GM12864 (cell line): ENCODE data around the gene SLC13A3.

Experiments used
- DNase-seq: peaks from one replicate; pipeline ENCODE4 v3.0.0-alpha.2; 2011; ENCODE audit warnings: low read depth
- H3K4me3 ChIP-seq: 2 replicates; pipeline ENCODE4 v1.5.1; 2011; ENCODE audit warnings: mild to moderate bottlenecking, low read depth, low read length, control low read depth
- CTCF ChIP-seq: IDR thresholded peaks from 2 replicates; pipeline ENCODE4 v1.5.1; 2011; ENCODE audit warnings: low read depth, mild to moderate bottlenecking, moderate library complexity, low read length, control low read depth, inconsistent platforms; ENCODE audit errors: missing control alignments

Gene SLC13A3

GRCh38 chr20:46652699-46653098 lies 1.4 kb upstream of the SLC13A3 start:
- no peak for TF ChIP-seq CTCF
- DNase-seq: no peak

GRCh38 chr20:46650575-46651090 lies 626 bp downstream of the SLC13A3 start:
- no peak overlapping the region for H3K4me3 ChIP-seq
- TF ChIP-seq CTCF: no peak

More at GRCh38 chr20:46652699-46653098, 1.4 kb upstream of the SLC13A3 start:
- no peak overlapping the region for H3K4me3 ChIP-seq

GRCh38 chr20:46649965-46650542 lies 1.2 kb downstream of the SLC13A3 start:
- H3K4me3 ChIP-seq: no peak overlapping the region
- TF ChIP-seq CTCF: no peak
- no peak for DNase-seq

More at GRCh38 chr20:46650575-46651090, 626 bp downstream of the SLC13A3 start:
- no peak for DNase-seq

- no peak for TF ChIP-seq CTCF
Observed at GRCh38 chr20:46649650-46649949, 1.7 kb downstream of the SLC13A3 start.

GRCh38 chr20:46648903-46649649 lies 2.2 kb downstream of the SLC13A3 start:
- no peak for DNase-seq
- H3K4me3 ChIP-seq: no peak overlapping the region
- TF ChIP-seq CTCF: peak; percentile 14

More at GRCh38 chr20:46649650-46649949, 1.7 kb downstream of the SLC13A3 start:
- no peak for DNase-seq
- no peak overlapping the region for H3K4me3 ChIP-seq

- no peak overlapping the region for H3K4me3 ChIP-seq
- no peak for TF ChIP-seq CTCF
- DNase-seq: no peak
Observed at GRCh38 chr20:46647469-46647868, 3.8 kb downstream of the SLC13A3 start.
